GM18519 (cell line): Measurements from ENCODE around the gene IP6K3.

Experiments used
- ATAC-seq: cut with Tn5 transposase; IDR thresholded peaks from one replicate; pipeline ENCODE4 v1.9.1; 2021; ENCODE audit warnings: mild to moderate bottlenecking, moderate library complexity; ENCODE audit not compliant: unreplicated experiment, low FRiP score

IP6K3 gene

DNA sequence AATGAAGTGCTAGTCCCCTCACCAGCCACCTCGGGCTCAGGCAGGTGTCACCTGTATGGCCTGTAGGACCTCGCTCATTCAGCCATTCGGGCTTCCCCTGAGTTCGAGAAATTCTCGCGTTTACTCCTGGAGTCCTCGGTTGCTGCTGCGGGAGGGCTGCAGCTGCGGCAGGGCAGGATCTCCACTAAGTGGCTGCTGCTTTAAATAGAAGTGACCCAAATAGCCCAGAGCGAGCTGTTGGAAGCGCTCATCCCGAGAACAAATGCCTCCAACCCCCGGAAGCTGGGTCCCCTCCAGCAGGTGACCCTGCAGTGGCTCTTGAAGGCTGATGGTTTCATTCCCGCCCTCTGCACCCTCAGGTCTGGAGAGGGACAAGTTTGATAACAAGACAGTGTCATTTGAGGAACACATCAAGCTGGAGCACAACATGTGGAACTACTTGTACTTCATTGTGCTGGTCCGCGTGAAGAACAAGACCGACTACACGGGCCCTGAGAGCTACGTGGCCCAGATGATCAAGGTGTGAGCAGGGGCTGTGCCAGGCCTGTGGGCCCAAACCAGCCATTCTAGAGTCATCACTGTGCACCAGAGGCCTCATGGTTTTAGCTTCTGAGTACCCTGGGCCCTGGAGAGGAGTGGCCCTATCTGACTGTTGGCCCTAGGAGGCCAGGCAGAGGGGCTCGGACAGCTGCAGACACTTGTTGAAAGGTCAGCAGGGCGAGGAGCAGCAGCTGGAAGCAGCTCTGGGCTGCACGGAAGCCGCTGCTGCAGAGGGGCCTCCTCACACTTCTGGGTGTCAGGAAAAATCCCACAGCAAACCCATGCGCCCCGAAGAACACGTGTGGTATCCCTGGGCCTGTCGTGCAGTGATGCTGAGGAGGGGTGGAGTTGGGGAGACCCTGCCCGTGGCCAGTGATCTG, 53.3 kb downstream of the IP6K3 start:
- ATAC-seq: no peak

DNA sequence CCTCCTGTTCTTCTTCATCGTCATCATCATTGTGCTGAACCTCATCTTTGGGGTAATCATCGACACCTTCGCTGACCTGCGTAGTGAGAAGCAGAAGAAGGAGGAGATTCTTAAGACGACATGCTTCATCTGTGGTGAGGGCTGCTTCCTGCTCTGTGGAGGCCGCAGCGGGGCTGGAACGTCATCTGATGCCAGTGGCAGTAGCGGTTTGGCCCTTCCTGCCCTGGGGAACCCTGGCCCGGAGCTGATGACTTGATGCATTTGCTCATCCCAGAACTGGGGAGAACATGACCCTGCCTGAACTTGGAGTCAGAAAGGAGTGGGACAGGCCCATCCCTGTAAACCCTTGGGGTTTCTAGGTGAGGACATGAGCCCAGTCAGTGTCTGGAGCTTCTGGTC, 53.9 kb downstream of the IP6K3 start:
- no peak for ATAC-seq

- ATAC-seq: no peak
These were observed 54.5 kb downstream of the IP6K3 start for GRCh38 chr6:33692078-33692759.

GRCh38 chr6:33691456-33692077, 55.1 kb downstream of the IP6K3 start:
- no peak for ATAC-seq

DNA sequence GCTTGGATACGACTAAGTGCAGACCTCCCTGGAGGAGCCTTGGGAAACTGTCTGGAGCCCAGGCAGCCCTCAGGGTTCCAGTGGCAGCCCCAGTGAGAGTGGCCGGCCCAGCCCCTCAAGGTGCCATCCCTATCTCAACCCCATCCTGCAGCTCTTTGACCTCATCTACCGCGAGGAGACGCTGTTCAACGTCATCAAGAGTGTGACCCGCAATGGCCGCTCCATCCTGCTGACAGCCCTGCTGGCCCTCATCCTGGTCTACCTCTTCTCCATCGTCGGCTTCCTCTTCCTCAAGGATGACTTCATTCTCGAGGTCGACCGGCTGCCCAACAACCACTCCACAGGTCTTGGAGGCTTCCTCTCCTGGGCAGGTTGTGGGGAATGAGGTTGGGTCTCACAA, 55.9 kb downstream of the IP6K3 start:
- ATAC-seq: no peak

DNA sequence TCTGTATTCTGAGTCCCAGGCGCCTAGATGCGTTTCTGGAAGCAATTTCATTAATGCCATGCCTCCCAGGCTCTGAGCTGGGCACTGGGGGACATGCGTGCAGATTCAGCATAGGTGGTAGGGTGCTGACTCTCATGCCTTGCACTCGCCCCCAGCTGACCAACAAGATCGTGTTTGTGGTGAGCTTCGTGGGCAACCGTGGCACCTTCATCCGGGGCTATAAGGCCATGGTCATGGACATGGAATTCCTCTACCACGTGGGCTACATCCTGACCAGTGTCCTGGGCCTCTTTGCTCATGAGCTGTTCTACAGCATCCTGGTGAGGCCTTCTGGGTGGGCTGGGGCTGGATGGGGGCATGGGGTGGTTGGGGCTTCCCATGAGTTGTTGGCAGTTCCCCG, 56.8 kb downstream of the IP6K3 start:
- no peak for ATAC-seq

- ATAC-seq: no peak
These were observed 57.6 kb downstream of the IP6K3 start for GRCh38 chr6:33689148-33689494.

GRCh38 chr6:33688451-33689147, 58.1 kb downstream of the IP6K3 start:
- ATAC-seq: no peak

- ATAC-seq: no peak
These were observed 58.7 kb downstream of the IP6K3 start for GRCh38 chr6:33688006-33688405.

DNA sequence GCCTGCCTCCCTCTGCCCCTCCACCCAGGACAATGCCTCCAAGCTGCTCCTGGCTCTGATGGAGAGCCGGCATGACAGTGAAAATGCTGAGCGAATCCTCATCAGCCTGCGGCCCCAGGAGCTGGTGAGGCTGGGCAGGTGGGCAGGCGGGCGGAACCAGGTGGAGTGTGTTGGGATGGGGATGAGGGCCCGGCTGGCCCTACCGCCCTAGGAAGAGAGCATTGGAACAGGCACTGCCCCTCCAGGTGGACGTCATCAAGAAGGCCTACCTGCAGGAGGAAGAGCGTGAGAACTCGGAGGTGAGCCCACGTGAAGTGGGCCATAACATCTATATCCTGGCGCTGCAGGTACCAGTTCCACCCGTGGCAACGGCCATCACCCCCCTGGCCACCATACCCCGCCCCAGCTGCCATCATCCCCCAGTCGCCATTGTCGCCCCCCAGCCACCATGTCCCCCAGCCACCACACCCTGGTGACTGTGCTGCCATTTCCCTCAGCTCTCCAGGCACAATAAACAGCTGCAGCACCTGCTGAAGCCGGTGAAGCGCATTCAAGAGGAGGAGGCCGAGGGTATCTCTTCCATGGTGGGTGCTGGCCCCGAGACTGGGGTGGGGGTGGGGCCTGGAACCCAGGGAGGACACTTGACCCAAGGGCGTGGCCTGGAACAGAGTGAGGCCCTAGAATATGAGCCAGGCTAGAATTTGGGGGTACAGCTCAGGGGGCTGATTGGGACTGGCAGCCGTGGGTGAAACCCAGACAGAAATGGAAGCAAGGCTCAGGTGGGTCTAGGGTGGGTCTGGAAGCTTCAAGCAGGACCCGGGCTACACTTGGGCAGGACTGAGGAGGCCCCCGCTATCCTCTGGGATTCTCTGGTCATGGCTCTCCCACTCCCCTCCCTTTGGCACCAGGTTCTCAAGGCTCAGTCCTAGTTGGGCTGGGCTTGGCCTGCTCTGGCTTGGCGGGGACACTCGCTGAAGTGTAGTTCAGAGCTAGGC, 59.4 kb downstream of the IP6K3 start:
- ATAC-seq: no peak

- ATAC-seq: no peak
These were observed 60.3 kb downstream of the IP6K3 start for GRCh38 chr6:33686225-33686924.

GRCh38 chr6:33685411-33686224, 61.1 kb downstream of the IP6K3 start:
- no peak for ATAC-seq

- no peak for ATAC-seq
These were observed 61.7 kb downstream of the IP6K3 start for GRCh38 chr6:33684983-33685382.

DNA sequence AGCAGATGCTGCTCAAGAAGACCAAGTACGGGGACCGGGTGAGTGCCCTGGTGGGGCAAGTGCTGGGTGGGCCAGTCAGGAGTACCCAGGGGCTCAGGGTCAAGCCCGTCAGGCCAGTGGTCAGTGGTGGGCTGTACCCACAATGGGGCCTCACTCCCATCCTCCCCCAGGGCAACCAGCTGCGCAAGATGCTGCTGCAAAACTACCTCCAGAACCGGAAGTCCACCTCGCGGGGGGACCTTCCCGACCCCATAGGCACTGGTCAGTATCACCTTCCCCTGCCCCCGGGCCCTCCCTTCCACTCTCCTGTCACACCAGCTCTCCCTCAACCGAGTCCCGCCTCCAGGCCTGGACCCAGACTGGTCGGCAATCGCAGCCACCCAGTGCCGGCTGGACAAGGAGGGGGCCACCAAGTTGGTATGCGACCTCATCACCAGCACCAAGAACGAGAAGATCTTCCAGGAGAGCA, 62.2 kb downstream of the IP6K3 start:
- ATAC-seq: no peak

- no peak for ATAC-seq
These were observed 62.9 kb downstream of the IP6K3 start for GRCh38 chr6:33683576-33684427.

DNA sequence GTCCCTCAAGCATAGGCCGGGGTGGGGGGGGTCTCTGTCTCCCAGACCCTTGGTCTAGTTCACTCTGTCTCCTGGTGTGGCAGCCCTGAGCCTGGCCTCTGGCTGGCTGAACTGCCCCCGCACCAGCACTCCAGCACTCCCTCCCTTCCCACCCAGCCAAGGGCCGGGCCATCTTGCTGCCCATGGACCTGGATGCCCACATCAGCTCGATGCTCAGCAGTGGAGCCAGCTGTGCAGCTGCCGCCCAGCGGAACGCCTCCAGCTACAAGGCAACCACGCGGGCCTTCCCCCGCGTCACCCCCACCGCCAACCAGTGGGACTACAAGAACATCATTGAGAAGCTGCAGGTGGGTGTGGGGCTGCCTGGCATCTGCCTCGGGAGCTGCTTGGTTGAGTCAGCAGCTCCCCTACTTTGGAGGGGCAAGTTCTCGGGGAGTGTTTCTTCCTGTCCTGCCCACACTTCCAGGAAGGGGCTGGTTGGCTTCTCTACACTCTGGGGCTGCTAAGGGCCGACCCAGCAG, 63.6 kb downstream of the IP6K3 start:
- no peak for ATAC-seq

DNA sequence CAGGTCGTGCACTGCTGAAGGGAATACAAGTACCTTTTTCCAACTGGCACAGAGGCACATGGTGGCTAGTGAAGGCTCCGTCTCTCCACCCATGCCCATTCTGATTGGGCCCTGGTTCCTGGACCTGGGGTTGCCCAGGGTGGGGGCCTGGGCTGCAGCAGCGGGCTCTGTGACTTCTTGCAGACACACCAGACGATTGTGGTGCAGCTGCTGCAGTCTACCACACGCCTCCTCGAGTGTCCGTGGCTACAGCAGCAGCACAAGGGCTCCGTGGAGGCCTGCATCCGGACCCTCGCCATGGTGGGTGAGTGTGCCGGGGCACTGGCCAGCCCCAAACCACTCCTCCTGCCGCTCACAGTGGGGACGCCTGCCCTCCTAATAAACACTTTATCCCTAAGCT, 64.4 kb downstream of the IP6K3 start:
- ATAC-seq: no peak
